H1 (cell line): ENCODE data around the gene TWIST1. TPM values are rescaled to one million over a fixed set of nuclear protein-coding genes. Genes with fewer than 3 reads are reported as not detected.
A peak's percentile ranks its signal among the peaks of the same experiment; 100 is the strongest.

Experiments used
- BRCA1 ChIP-seq: IDR thresholded peaks from 2 replicates; pipeline ENCODE4 v1.6.1; 2012; ENCODE audit warnings: low read depth, low read length, improper control_type of control experiment
- MAFK ChIP-seq: IDR thresholded peaks from 2 replicates; pipeline ENCODE4 v1.6.1; 2012; ENCODE audit warnings: low read depth, mild to moderate bottlenecking, improper control_type of control experiment, low read length
- POLR2A ChIP-seq, 2 experiments: IDR thresholded peaks; 1 replicate in 1 of 2; 2 replicates in 1 of 2; pipeline ENCODE4 v1.6.1; 2011; ENCODE audit warnings: low read depth in 2 of 2, low read length in 2 of 2, mild to moderate bottlenecking in 2 of 2; ENCODE audit errors: control extremely low read depth in 1 of 2
- POU5F1 ChIP-seq: IDR thresholded peaks from 2 replicates; pipeline ENCODE4 v1.6.1; 2011; ENCODE audit warnings: low read depth, mild to moderate bottlenecking, low read length, moderate library complexity
- RNF2 ChIP-seq: fragments of 200-900, 300-1000 bp; sonication (generic); IDR thresholded peaks from 2 replicates; pipeline ENCODE4 v1.7.1; 2016; ENCODE audit warnings: borderline replicate concordance, low read depth, mild to moderate bottlenecking, antibody characterized with exemption, low read length; ENCODE audit not compliant: poor library complexity, severe bottlenecking; ENCODE audit errors: missing control alignments
- SIRT6 ChIP-seq: IDR thresholded peaks from one replicate; pipeline ENCODE4 v1.7.1; 2012; ENCODE audit warnings: low read length, inconsistent platforms
- SP2 ChIP-seq: IDR thresholded peaks from 2 replicates; pipeline ENCODE4 v1.6.1; 2012; ENCODE audit warnings: mild to moderate bottlenecking, low read length, inconsistent platforms
- SP4 ChIP-seq: IDR thresholded peaks from 2 replicates; pipeline ENCODE4 v1.6.1; 2012; ENCODE audit warnings: low read length, inconsistent platforms
- SUZ12 ChIP-seq: fragments of 200-600 bp; sonication (generic); IDR thresholded peaks from 2 replicates; pipeline ENCODE4 v1.6.1; 2012; ENCODE audit warnings: mild to moderate bottlenecking, inconsistent platforms, low read length, moderate library complexity, mixed read lengths
- polyA plus RNA-seq, 7 experiments: library from polyadenylated mRNA; depleted of rRNA in 3 of 7; stranded (reverse) in 5 of 7; unstranded in 2 of 7; fragments of >200 nt in 5 of 7; fragments of 200-250 nt in 2 of 7; gene quantifications; 1 replicate in 5 of 7; 2 replicates in 1 of 7; 4 replicates in 1 of 7; pipeline versions ENCODE4 v1.2.1 to v1.2.3, GENCODE V29; 2011 to 2013; ENCODE audit warnings: missing spikeins in 2 of 7, mixed read lengths in 2 of 7
- total RNA-seq: library from RNA; stranded (reverse); fragmentation: NEBNext Ultra II Directional; extraction: Animal tissue kit (Norgen Biotek cat#: 25700); gene quantifications from 2 replicates; pipeline ENCODE4 v1.2.1, GENCODE V29; 2021
- TF ChIP-seq, protein P1 (sequence below): fragments of 300-600 bp; sonication (generic); IDR thresholded peaks from 2 replicates; pipeline ENCODE4 v1.7.1; 2012; ENCODE audit warnings: low read length, moderate library complexity, mild to moderate bottlenecking, inconsistent platforms; ENCODE audit not compliant: insufficient replicate concordance
- TF ChIP-seq, protein P2 (sequence below): IDR thresholded peaks from 2 replicates; pipeline ENCODE4 v1.6.1; 2012; ENCODE audit warnings: inconsistent platforms

TWIST1 gene
- total and polyA plus RNA-seq, 2 of the 8 experiments (the other 6 are each of a cell fraction or from before 2014, with no cell fraction given) = 0.29 to 0.52 TPM

- TF ChIP-seq, protein P1, sequence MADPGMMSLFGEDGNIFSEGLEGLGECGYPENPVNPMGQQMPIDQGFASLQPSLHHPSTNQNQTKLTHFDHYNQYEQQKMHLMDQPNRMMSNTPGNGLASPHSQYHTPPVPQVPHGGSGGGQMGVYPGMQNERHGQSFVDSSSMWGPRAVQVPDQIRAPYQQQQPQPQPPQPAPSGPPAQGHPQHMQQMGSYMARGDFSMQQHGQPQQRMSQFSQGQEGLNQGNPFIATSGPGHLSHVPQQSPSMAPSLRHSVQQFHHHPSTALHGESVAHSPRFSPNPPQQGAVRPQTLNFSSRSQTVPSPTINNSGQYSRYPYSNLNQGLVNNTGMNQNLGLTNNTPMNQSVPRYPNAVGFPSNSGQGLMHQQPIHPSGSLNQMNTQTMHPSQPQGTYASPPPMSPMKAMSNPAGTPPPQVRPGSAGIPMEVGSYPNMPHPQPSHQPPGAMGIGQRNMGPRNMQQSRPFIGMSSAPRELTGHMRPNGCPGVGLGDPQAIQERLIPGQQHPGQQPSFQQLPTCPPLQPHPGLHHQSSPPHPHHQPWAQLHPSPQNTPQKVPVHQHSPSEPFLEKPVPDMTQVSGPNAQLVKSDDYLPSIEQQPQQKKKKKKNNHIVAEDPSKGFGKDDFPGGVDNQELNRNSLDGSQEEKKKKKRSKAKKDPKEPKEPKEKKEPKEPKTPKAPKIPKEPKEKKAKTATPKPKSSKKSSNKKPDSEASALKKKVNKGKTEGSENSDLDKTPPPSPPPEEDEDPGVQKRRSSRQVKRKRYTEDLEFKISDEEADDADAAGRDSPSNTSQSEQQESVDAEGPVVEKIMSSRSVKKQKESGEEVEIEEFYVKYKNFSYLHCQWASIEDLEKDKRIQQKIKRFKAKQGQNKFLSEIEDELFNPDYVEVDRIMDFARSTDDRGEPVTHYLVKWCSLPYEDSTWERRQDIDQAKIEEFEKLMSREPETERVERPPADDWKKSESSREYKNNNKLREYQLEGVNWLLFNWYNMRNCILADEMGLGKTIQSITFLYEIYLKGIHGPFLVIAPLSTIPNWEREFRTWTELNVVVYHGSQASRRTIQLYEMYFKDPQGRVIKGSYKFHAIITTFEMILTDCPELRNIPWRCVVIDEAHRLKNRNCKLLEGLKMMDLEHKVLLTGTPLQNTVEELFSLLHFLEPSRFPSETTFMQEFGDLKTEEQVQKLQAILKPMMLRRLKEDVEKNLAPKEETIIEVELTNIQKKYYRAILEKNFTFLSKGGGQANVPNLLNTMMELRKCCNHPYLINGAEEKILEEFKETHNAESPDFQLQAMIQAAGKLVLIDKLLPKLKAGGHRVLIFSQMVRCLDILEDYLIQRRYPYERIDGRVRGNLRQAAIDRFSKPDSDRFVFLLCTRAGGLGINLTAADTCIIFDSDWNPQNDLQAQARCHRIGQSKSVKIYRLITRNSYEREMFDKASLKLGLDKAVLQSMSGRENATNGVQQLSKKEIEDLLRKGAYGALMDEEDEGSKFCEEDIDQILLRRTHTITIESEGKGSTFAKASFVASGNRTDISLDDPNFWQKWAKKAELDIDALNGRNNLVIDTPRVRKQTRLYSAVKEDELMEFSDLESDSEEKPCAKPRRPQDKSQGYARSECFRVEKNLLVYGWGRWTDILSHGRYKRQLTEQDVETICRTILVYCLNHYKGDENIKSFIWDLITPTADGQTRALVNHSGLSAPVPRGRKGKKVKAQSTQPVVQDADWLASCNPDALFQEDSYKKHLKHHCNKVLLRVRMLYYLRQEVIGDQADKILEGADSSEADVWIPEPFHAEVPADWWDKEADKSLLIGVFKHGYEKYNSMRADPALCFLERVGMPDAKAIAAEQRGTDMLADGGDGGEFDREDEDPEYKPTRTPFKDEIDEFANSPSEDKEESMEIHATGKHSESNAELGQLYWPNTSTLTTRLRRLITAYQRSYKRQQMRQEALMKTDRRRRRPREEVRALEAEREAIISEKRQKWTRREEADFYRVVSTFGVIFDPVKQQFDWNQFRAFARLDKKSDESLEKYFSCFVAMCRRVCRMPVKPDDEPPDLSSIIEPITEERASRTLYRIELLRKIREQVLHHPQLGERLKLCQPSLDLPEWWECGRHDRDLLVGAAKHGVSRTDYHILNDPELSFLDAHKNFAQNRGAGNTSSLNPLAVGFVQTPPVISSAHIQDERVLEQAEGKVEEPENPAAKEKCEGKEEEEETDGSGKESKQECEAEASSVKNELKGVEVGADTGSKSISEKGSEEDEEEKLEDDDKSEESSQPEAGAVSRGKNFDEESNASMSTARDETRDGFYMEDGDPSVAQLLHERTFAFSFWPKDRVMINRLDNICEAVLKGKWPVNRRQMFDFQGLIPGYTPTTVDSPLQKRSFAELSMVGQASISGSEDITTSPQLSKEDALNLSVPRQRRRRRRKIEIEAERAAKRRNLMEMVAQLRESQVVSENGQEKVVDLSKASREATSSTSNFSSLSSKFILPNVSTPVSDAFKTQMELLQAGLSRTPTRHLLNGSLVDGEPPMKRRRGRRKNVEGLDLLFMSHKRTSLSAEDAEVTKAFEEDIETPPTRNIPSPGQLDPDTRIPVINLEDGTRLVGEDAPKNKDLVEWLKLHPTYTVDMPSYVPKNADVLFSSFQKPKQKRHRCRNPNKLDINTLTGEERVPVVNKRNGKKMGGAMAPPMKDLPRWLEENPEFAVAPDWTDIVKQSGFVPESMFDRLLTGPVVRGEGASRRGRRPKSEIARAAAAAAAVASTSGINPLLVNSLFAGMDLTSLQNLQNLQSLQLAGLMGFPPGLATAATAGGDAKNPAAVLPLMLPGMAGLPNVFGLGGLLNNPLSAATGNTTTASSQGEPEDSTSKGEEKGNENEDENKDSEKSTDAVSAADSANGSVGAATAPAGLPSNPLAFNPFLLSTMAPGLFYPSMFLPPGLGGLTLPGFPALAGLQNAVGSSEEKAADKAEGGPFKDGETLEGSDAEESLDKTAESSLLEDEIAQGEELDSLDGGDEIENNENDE = no peak
- TF ChIP-seq, protein P2, sequence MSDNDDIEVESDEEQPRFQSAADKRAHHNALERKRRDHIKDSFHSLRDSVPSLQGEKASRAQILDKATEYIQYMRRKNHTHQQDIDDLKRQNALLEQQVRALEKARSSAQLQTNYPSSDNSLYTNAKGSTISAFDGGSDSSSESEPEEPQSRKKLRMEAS = peak; percentile 33; the same call in 1 of the 2 replicates
- TF ChIP-seq POLR2A (IDR thresholded peaks at IDR 0.05; ENCODE audit: control extremely low read depth in 1 of 2, low read depth in 2 of 2, low read length in 2 of 2) = no peak
- no peak for TF ChIP-seq SP4
- no peak for TF ChIP-seq SP2
- no peak for TF ChIP-seq POU5F1
- TF ChIP-seq RNF2 = peak; percentile 81
- TF ChIP-seq SUZ12 = peak; percentile 52
- no peak for TF ChIP-seq MAFK
- TF ChIP-seq SIRT6 = no peak
- no peak for TF ChIP-seq BRCA1
These were observed 9.9 kb downstream of the TWIST1 start (continued) for GRCh38 chr7:19107356-19108146.
